BE2C (cell line): ENCODE results near the gene TYW1.
"Not testable (repeated sequence)": the region's sequence is repeated elsewhere in the genome, so short reads cannot be mapped to it uniquely, and the experiment has no call there.

Experiments used
- DNase-seq: peaks from one replicate; pipeline ENCODE4 v3.0.0-alpha.2; 2020
- H3K27me3 ChIP-seq: fragments of 250-450 bp; sonication (Bioruptor Pico); 2 replicates; pipeline ENCODE4 v1.5.1; 2020; ENCODE audit warnings: mild to moderate bottlenecking
- H3K36me3 ChIP-seq: fragments of 250-450 bp; sonication (Bioruptor Pico); 2 replicates; pipeline ENCODE4 v1.5.1; 2020; ENCODE audit warnings: mild to moderate bottlenecking
- H3K4me1 ChIP-seq: fragments of 250-450 bp; sonication (Bioruptor Pico); 2 replicates; pipeline ENCODE4 v1.5.1; 2020
- H3K4me3 ChIP-seq: 2 replicates; pipeline ENCODE4 v1.5.1; 2011; ENCODE audit warnings: low read depth, low read length
- H3K9me3 ChIP-seq: fragments of 250-450 bp; sonication (Bioruptor Pico); 2 replicates; pipeline ENCODE4 v1.5.1; 2020
- CTCF ChIP-seq: IDR thresholded peaks from 2 replicates; pipeline ENCODE4 v1.5.1; 2012; ENCODE audit warnings: mild to moderate bottlenecking, low read depth, low read length

Gene TYW1

DNA sequence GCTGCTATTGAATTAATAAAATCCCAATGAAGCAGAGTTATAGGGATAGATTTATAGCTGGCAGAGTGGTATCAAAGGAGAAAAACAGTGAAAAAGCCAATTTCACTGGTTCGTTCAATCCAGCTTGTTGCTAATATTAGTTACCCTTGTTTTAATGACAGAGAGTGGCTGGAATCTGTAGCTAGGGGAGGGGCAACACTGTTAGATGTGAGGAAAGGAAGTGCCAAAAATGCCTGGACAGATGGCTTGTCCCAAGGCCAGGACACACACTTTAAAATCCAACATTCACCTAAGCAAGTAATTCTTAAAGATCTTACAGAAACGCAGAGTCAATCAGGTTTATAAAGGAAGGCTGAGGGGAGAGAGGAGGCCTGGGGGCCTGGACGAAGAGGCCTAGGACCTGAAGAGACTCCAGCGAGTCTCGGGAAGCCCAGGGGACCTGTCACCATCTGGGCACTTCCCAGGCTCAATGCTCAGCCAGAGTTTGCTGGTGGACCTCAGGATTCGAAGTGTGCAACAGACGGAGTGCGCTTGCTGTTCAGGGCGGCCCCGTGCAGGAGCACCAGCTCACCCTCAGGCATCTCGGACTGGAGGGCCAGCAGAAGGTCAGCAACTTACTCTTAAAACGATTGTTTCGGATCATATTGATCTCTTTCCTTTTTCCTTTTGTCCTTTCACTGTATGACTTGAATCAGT, 38.9 kb upstream of the TYW1 start:
- H3K4me3 ChIP-seq, result no peak overlapping the region
- DNase-seq, result no peak
- TF ChIP-seq CTCF, result no peak
- no peaks in the 10 kb centered on the region for H3K27me3 ChIP-seq
- H3K36me3 ChIP-seq, result peaks cover 36% of the 10 kb centered on the region
- no peaks in the 10 kb centered on the region for H3K9me3 ChIP-seq
- H3K4me1 ChIP-seq, result no peaks in the 10 kb centered on the region

DNA sequence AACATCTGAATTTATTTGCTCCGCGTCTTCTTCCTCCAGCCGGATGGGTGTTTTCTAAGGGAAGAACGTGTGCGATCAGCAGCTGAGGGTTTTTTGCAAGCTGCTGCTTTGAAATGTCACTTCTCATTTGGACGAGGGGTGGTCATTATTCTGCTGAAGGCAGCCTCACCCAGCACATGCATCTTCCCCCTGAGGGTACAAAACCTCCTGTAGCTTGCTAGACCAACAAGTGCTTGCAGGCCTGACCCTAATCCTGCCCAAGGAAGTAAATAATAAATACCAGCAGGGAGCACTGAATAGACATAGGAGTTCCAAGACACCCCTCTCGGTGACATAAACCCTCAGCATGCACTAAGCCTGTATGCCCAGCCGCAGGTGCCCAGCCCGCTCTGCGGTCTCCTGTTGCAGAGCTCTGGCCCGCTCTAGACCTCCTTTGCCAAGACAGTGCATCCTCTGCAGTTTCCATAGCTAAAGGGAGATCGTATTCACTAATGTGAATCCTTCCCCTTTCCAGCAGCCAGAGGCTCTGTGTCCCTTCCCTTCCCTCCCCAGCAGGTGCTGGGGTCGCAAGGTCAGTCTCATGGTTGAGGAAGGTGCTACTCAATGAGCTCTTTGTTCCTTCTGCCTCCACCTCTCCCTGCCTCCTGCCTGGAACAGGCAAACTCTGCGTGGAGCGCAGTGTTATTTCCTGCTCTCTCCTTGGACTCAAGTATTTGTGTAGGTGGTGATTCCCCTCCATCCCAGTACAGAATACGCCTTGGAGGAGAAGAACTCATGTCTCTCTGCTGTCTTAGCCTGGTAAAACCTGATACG, 37.9 kb upstream of the TYW1 start:
- no peak for TF ChIP-seq CTCF
- H3K27me3 ChIP-seq, result no peaks in the 10 kb centered on the region
- H3K9me3 ChIP-seq, result no peaks in the 10 kb centered on the region
- no peaks in the 10 kb centered on the region for H3K4me1 ChIP-seq
- H3K4me3 ChIP-seq, result no peak overlapping the region
- no peak for DNase-seq
- H3K36me3 ChIP-seq, result peaks cover 32% of the 10 kb centered on the region

DNA sequence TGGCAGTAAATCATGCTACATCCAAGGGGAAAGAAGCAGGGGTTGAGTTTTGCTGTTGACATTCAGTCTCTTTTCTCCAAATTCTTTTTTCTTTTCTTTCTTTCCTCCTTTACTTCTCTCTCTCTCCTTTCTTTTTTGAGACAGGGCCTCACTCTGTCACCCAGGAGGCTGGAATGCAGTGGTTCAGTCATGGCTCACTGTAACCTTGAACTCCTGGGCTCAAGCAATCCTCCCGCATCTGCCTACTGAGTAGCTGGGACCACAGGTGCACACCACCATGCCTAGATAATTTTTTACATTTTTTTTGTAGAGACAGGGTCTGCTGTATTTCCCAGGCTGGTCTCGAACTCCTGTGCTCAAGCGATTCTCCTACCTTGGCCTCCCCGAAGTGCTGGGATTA, 36.4 kb upstream of the TYW1 start:
- no peaks in the 10 kb centered on the region for H3K4me1 ChIP-seq
- no peak overlapping the region for H3K4me3 ChIP-seq
- TF ChIP-seq CTCF, result no peak
- H3K36me3 ChIP-seq, result peaks cover 24% of the 10 kb centered on the region
- DNase-seq, result no peak
- no peaks in the 10 kb centered on the region for H3K27me3 ChIP-seq
- no peaks in the 10 kb centered on the region for H3K9me3 ChIP-seq

- Histone ChIP-seq H3K4me1 (no peaks in the 10 kb centered on the region), H3K36me3 (peaks cover 17% of the 10 kb centered on the region)
Measured at GRCh38 chr7:66961096-66961495, 35.5 kb upstream of the TYW1 start.

GRCh38 chr7:66964411-66964810, 32.2 kb upstream of the TYW1 start:
- no peaks in the 10 kb centered on the region for H3K4me1 ChIP-seq
- H3K9me3 ChIP-seq, result no peaks in the 10 kb centered on the region
- no peaks in the 10 kb centered on the region for H3K27me3 ChIP-seq
- H3K36me3 ChIP-seq, result peaks cover 6% of the 10 kb centered on the region
- no peak for DNase-seq
- no peak overlapping the region for H3K4me3 ChIP-seq
- TF ChIP-seq CTCF, result no peak

More at GRCh38 chr7:66961096-66961495, 35.5 kb upstream of the TYW1 start:
- no peaks in the 10 kb centered on the region for H3K9me3 ChIP-seq
- no peak overlapping the region for H3K4me3 ChIP-seq
- DNase-seq, result no peak
- no peak for TF ChIP-seq CTCF
- no peaks in the 10 kb centered on the region for H3K27me3 ChIP-seq

DNA sequence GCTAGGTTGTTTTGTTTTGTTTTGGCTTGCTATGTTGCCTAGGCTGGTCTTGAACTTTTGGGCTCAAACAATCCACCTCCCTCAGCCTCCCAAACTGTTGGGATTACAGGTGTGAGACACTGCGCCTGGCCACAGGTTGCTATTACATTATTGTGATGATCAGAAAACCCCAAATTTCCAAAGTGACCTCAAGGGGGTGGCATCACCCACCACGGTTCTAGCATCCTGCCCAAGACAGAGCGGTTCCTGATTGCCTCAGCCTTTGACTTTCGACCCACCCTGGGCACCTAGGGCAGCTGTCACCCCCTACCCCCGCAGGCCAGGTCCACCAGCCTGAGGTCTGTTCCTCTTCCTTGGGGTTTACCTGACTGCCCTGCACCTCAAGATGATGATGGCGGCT, 29.6 kb upstream of the TYW1 start:
- no peak overlapping the region for H3K4me3 ChIP-seq
- H3K4me1 ChIP-seq, result no peaks in the 10 kb centered on the region
- no peaks in the 10 kb centered on the region for H3K27me3 ChIP-seq
- H3K36me3 ChIP-seq, result no peaks in the 10 kb centered on the region
- no peak for TF ChIP-seq CTCF
- DNase-seq, result no peak
- H3K9me3 ChIP-seq, result no peaks in the 10 kb centered on the region

DNA sequence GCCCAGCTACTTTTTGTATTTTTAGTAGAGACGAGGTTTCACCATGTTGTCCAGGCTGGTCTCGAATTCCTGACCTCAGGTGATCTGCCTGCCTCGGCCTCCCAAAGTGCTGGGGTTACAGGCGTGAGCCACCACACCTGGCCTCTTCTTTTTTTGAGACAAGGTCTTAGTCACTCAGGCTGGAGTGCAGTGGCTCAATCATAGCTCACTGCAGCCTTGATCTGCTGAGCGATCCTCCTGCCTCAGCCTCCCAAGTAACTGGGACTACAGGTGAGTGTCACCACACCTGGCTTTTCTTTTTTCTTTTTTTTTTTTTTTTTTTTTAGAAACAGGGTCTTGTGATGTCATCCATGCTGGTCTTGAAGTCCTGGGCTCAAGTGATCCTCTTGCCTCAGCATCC, 27.6 kb upstream of the TYW1 start:
- H3K9me3 ChIP-seq, H3K36me3 ChIP-seq, H3K4me1 ChIP-seq, H3K27me3 ChIP-seq, H3K4me3 ChIP-seq, DNase-seq: not testable (repeated sequence)
